ENCODE results near the gene SUV39H2. TPM values are rescaled to one million over a fixed set of nuclear protein-coding genes. Genes with fewer than 3 reads are reported as not detected.

The SUV39H2 gene
- polyA plus RNA-seq, 1 donor (not counting 4 experiments of a cell fraction or from before 2014, with no cell fraction given): 11.8 TPM

- Histone ChIP-seq H3K27me3 (ENCODE audit: control insufficient read depth, extremely low read depth, insufficient read depth, low read length) (no peaks in the 10 kb centered on the region), H3K9me1 (ENCODE audit: control insufficient read depth, extremely low read depth, insufficient read depth, low read length) (no peaks in the 10 kb centered on the region), H3K4me1 (ENCODE audit: control insufficient read depth, extremely low read depth, insufficient read depth, low read length) (peaks cover 5% of the 10 kb centered on the region), H3K36me3 (ENCODE audit: control insufficient read depth in 2 of 2, extremely low read depth in 1 of 2, insufficient read depth in 2 of 2, low read length in 2 of 2) (peaks cover 15 to 31% of the 10 kb centered on the region in 2 experiments), H3K27ac (ENCODE audit: control insufficient read depth, insufficient read depth, low read length) (no peak overlapping the region), H3K9ac (ENCODE audit: control insufficient read depth, extremely low read depth, insufficient read depth, low read length) (no peak overlapping the region), H3K4me2 (ENCODE audit: control insufficient read depth, extremely low read depth, insufficient read depth, low read depth, low read length) (no peak overlapping the region), H3K4me3 (ENCODE audit: control insufficient read depth in 2 of 3, extremely low read depth in 1 of 3, insufficient read depth in 2 of 3, low read depth in 1 of 3, low read length in 3 of 3) (no peak overlapping the region), H3K79me2 (ENCODE audit: control insufficient read depth, insufficient read depth, low read length) (peaks cover 49% of the 10 kb centered on the region), H2AFZ (ENCODE audit: control insufficient read depth, low read length) (no peak overlapping the region), H3K9me3 (ENCODE audit: control insufficient read depth, low read depth, low read length) (no peaks in the 10 kb centered on the region), H4K20me1 (ENCODE audit: control insufficient read depth, extremely low read depth, insufficient read depth, low read length) (no peaks in the 10 kb centered on the region)
- DNase-seq (ENCODE audit: low read depth, low spot score) (no peak), FAIRE-seq (no peak)
- TF ChIP-seq EZH2 (IDR thresholded peaks at IDR 0.05; ENCODE audit: low read length): no peak
- no peak for TF ChIP-seq CTCF (optimal IDR thresholded peaks at IDR 0.05 in 1 of 3, IDR thresholded peaks at IDR 0.05 in 1 of 3, conservative IDR thresholded peaks at IDR 0.05 in 1 of 3; ENCODE audit: extremely low read depth in 1 of 3, insufficient read depth in 2 of 3, low read length in 3 of 3)
- dilution Hi-C loops (cut with MboI; ENCODE audit: extremely low pct_ligation_motif_present, low sequenced_read_pairs): no loop called here
These were observed 35.2 kb upstream of the SUV39H2 start for GRCh38 chr10:14843327-14843988.

- H3K27me3 ChIP-seq (ENCODE audit: control insufficient read depth, extremely low read depth, insufficient read depth, low read length): no peaks in the 10 kb centered on the region
- no peak for FAIRE-seq
- H3K4me3 ChIP-seq (ENCODE audit: control insufficient read depth in 2 of 3, extremely low read depth in 1 of 3, insufficient read depth in 2 of 3, low read depth in 1 of 3, low read length in 3 of 3): no peak overlapping the region
- no peaks in the 10 kb centered on the region for H3K9me3 ChIP-seq (ENCODE audit: control insufficient read depth, low read depth, low read length)
- H3K9me1 ChIP-seq (ENCODE audit: control insufficient read depth, extremely low read depth, insufficient read depth, low read length): no peaks in the 10 kb centered on the region
- no peak overlapping the region for H3K9ac ChIP-seq (ENCODE audit: control insufficient read depth, extremely low read depth, insufficient read depth, low read length)
- no peaks in the 10 kb centered on the region for H3K4me1 ChIP-seq (ENCODE audit: control insufficient read depth, extremely low read depth, insufficient read depth, low read length)
- peaks cover 15 to 39% of the 10 kb centered on the region in 2 experiments for H3K36me3 ChIP-seq (ENCODE audit: control insufficient read depth in 2 of 2, extremely low read depth in 1 of 2, insufficient read depth in 2 of 2, low read length in 2 of 2)
- DNase-seq (ENCODE audit: low read depth, low spot score): no peak
- H3K27ac ChIP-seq (ENCODE audit: control insufficient read depth, insufficient read depth, low read length): no peak overlapping the region
- no peak overlapping the region for H3K4me2 ChIP-seq (ENCODE audit: control insufficient read depth, extremely low read depth, insufficient read depth, low read depth, low read length)
- dilution Hi-C loops (cut with MboI; ENCODE audit: extremely low pct_ligation_motif_present, low sequenced_read_pairs): no loop called here
- H3K79me2 ChIP-seq (ENCODE audit: control insufficient read depth, insufficient read depth, low read length): peaks cover 34% of the 10 kb centered on the region
- TF ChIP-seq EZH2 (IDR thresholded peaks at IDR 0.05; ENCODE audit: low read length): no peak
- TF ChIP-seq CTCF (optimal IDR thresholded peaks at IDR 0.05 in 1 of 3, IDR thresholded peaks at IDR 0.05 in 1 of 3, conservative IDR thresholded peaks at IDR 0.05 in 1 of 3; ENCODE audit: extremely low read depth in 1 of 3, insufficient read depth in 2 of 3, low read length in 3 of 3): no peak
- H4K20me1 ChIP-seq (ENCODE audit: control insufficient read depth, extremely low read depth, insufficient read depth, low read length): no peaks in the 10 kb centered on the region
- no peak overlapping the region for H2AFZ ChIP-seq (ENCODE audit: control insufficient read depth, low read length)
These were observed 33.7 kb upstream of the SUV39H2 start for GRCh38 chr10:14844948-14845347.
